NCI-H69 (cell line): Measurements from ENCODE around the gene PRM2.
A peak's percentile ranks its signal among the peaks of the same experiment; 100 is the strongest.
"Not testable (repeated sequence)": the region's sequence is repeated elsewhere in the genome, so short reads cannot be mapped to it uniquely, and the experiment has no call there.

Source experiments
- DNase-seq: peaks from one replicate; lab custom pipeline; 2025; lab: John Stamatoyannopoulos, UW

Gene PRM2

DNA sequence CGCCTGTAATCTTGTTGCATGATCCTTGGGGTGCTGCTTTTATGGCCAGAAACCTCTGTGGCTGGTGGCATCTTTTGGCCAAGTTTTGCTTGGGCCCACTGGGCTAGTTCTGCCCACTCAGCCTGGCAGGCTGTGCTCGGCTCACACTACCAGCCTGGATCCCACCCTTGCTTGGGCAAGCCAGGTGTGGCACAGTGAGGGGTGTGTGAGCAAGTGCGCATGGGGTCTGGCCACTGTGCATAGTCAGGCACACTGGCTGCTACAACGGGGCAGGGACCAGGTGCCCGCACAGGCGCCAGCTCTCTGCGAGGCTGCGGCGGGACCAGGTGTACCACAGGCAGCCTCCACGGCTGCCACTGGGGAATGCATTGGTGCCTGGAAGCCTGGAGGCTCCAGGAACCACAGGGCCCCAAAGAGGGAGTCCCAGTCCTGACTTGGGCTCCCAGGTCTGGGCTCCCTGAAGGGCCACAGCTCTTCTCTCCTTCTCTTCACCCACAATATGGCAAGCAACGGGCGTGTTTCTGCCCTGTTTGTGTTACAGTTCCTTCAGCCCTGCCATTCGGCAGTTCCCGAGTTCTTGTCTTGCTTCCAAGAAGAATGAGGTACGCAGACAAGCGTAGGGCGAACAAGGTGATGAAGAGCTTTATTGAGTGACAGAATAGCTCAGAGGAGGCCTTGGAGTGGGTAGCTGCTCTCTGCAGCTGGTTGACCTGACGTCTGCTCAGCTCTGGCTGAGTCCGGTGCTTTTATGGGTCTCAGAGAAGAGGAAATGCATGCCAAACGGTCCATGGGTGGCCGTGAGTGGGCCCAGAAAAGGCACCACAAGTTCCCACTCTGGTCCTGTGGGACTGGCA is 31.6 kb upstream of the PRM2 start:
- DNase-seq, result no peak

DNA sequence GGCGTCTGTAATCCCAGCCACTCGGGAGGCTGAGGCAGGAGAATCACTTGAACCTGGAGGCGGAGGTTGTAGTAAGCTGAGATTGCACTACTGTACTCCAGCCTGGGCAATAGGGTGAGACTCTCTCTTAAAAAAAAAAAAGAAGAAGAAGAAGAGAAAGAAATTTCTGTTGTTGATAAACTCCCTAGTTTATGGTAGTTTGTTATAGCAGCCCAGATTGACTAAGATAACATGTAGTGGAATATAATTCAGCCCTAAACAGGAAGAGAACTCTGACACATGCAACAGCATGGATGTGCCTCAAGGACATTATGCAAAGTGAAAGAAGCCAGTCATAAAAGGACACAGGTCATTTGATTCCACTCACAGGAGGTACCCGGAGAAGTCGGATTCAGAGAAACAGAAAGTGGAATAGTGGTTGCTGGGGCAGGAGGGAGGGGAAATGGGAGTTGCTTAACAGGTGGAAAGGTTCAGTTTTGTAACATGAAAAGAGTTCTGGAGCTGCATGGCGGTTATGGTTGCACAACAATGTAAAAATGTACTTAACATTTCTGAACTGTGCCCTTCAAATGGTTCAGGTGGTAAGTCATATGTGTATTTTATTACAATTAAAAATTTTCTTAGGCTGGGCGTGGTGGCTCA is 30.8 kb upstream of the PRM2 start:
- DNase-seq, result no peak

DNA sequence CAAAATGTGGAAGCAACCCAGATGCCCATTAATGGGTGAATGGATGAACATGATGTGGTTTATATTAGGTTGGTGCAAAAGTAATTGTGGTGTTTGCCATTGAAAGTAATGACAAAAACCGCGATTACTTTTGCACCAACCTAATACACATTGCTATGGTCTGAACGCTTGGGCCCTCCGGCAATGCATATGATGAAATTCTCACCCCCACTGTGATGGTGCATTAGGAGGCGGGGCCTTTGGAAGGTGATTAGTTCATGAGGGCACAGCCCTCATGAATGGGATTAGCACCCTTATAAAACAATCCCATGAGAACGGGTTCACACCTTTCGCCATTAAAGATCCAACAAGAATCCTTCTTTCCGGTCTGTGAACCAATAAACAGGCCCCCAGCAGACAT is 30.1 kb upstream of the PRM2 start:
- no peak for DNase-seq

DNA sequence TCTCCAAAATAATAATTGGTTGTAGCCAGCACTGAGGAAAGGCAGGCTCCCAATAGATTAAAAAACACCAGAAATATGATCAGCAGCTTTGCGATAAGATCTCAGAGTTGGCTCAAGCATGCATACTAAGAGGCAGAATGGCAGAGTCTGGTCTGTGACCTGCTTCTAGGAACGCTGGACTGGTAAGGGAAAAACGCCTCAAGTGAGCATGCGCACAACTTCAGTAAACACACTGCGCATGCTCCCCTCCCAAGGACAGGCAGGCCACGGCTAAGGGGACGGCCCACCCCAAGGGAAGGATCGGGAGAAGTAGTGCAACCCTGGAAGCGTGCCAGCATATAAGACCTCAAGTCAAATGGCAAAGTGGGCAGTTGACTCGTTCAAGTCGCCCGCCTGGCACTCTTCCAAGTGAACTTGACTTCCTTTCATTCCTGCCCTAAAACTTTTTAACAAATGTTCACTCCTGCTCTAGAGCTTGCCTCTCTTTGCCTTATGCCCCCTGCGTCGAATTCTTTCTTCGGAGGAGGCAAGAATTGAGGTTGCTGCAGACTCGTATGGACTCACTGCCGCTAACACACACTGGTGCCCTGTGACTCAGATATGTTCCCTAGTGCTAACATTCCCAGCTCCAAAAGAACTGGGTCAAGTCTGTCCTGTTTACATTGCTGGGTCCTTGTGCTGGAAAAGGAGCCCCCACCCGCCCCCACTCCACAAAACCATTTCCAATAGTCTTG is 27.3 kb upstream of the PRM2 start:
- peak; percentile 55 for DNase-seq

DNA sequence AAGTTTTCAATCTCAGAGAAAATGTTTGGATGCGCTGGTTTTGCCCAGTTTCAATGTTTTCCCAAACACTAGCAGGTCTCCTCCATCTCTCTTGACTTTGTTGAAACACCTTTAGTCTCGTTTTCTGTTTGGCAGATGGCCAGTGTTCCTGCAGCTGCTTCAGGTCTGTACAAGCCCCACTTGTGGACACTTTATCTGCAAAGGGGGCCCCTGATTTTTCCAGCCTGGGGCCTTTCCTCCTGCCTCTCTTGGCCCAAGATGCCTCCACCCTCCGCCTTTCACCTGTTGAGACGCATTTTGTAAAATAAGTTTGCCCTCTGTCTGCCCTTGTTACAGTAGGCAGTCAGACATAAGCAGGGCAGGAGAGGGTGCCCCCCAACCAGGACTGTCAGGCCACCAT is 26.7 kb upstream of the PRM2 start:
- peak; percentile 83 for DNase-seq

DNA sequence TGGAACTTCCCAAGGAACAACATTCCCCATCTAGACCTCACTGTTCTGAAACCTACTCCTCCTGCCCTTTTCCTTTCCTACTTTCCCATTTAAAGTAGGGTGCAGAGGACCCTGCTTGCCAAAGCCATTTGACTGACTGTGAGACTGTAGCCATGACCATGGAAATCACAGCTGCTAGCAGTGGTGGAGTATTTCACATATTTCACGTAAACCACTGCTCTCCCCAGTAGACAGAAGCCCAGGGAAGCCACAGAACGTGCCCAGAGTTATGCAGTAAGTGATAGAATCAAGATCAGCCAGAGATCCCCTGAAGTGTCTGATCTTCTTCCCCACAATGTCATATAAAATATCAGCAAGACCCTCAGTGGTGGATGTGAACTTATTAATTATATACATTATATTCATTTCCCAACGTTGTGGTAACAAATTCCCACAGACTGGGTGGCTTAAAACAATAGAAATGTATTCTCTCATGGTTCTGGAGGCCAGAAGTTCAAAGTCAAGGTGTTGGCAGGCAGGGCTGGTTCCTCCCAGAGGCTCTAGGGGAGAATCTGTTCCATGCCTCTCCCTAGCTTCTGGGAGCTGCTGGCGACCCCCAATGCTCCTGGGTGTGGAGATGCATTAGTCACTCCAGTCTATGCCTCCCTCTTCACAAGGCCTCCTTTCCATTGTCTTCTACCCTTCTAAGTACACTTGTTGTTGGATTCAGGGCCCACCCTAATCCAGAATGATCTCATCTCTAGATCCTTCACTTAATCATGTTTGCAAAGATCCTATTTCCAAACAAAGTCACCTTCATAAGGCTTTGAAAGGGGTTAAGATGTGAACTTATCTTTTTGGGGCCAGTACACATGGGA is 25.6 kb upstream of the PRM2 start:
- DNase-seq, result no peak

DNA sequence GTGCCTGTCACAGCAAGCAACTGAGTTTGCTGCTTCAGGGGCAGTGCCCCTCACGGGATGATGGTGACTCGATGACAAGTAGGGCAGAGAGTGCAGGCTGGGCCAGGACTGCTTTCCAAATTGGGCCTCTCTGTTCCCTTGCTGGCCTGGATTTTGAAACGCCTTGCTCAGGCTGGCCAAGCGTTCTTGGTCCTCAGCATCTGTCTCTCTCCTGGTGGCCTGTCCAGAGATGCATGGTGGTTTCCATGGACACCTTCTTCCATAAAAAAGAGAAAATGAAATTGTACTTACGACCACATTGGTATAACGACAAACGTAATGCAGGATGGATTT is 24.2 kb upstream of the PRM2 start:
- no peak for DNase-seq

DNA sequence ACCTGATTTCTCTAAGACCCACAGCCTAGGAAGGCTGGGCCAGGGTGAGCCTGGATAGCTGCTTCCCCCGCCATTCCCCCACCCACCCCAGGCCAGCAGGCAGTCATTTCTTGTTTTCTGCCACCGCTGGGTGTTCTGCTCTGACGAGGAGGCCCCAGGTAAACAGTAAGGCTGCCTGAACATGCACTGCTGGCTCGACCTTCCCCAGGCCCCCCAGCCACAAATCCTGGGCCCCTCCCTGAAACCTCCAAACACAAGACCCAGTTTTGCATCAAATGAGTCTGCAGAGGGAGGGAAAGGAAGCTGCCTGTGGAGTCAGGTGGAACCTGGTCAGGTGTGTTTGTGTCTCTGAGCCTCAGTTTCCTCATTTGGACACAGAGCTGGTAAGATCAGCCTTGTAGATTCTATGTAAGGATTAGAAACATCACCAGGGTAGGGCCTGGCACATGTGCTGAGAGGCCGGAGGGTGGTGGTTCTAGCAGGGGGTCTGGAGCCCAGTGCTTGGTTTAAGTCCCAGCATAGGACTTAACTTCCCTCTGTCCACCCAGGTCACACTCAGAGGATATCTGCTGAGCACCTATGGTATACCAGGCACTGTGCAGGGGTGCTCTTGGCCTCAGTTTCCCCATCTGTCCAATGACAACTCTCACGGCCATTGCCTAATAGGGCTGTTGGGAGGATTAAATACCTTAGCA is 23.7 kb upstream of the PRM2 start:
- no peak for DNase-seq

DNA sequence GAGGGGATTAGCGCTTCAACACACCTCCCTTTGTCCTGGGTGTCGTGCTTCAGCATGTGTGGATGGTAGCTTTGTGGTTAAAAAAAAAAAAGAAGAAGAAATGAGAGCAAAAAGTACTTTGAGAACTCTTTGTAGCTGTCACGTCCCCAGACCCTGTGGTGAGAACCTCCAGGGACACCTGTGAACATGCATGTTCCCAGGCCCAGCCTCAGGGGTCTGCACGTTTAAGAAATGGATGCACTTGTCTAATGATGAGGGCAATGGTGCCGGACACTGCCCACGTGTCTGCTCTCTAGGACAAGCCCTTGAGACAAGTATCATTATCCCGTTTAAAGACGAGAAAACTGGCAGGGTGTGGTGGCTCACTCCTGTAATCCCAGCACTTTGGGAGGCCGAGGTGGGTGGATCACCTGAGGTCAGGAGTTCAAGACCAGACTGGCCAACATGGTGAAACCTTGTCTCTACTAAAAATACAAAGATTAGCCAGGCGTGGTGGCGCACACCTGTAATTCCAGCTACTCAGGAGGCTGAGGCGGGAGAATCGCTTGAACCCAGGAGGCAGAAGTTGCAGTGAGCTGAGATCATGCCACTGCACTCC is 22.8 kb upstream of the PRM2 start:
- not testable (repeated sequence) for DNase-seq

DNA sequence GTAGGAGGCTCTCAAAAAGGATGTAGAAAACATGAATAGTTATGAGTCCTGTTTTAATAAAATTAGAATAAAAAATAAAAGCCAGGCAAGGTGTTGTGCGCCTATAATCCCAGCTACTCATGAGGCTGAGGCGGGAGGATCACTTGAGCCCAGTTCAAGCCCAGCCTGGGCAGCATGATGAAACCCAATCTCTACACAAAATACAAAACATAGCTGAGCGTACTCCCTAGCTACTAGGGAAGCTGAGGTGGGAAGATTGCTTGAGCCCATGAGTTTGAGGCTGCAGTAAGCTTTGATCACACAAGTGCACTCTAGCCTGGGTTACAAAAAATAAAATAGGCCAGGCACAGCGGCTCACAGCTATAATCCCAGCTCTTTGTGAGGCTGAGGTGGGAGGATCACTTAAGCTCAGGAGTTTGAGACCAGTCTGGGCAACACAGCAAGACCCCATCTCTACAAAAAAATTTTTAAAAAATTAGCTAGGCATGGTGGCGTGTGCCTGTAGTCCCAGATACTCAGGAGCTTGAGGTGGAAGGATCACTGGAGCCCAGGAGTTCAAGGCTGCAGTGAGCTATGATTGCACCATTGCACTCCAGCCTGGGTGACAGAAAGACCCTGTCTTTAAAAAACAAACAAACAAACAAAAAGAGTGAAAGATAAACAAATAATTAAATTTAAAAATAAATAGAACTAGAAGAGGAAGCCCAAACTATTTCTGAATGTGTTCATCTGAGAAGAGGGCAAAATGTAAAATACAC is 22.0 kb upstream of the PRM2 start:
- no peak for DNase-seq

DNA sequence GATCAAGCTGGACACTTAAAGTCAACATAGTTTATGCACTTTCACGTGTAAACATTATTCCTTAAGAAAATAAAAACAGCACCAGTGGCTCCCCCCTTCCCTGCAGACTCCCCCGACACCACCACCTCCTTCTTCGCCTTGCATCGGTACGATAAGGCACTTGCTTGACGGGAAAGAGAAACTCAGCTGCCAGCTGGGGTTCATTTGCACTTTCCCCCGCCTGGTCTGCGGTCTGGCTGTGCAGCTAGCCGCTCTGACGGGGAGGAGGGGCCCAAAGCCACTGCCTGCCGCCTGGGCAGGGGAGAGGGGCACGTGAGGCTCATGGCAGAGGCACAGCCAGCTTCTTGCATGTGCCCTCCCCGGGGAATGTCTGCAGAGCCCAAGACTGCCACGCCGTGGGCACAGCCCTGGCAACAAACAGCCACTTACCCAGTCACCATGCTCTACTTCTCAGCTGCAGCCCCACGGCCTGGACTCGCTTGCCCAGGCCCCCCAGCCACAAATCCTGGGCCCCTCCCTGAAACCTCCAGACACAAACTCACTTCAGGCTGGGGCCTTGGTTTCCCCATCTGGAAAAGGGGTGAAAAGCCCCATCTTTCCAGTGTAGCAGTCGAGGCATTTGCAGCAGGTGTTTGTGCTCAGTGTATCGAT is 21.3 kb upstream of the PRM2 start:
- DNase-seq, result peak; percentile 95

DNA sequence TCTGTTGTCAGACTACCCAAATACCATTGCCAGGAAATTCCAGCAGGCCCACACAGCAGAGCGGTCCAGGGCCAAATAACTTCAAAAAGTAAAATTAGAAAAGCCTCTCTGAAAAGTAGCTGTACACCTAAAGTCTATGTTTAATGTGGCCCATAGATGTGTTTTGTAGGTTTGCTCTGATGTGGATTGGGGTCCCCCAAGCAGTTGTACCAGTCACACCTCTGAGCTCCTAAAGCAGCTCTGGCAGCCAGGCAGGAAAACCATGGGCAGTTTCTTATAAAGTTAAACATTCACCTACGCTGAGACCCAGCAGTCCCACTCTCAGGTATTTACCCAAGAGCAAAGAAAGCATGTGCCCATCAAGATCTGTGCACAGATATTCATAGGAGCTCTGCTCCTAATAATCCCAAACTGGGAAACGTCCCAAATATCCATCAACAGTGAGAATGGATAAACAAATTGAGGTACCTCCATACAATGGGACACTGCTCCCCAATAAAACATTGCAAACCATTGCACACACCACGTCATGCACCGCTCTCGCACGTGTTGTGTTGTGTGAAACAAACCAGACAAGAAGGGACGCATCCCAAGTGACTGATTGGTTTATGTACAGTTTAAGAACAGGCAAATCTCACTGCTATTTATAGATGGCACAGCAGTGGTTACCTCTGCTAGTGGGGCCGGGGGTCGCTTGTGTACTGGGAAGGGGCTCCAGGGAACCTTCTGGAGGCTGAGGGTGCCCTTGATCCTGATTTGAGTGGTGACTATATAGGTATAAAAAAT is 20.6 kb upstream of the PRM2 start:
- no peak for DNase-seq

DNA sequence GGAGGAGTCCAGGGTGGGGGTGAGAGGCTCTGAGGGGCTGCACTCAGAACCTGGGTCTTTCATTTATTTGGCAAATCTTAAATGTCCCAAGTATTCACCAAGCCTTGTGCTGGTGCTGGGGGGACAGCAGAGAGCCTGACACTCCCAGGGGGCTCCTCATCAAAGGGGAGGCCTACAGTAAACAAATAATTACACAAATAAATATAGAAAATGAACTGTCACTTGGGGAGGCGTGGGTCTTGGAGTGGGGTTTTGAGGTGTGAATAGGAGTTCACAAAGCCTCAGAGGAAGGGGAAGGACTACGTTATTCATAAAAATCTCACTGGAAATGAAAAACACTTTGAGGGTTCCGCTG is 20.0 kb upstream of the PRM2 start:
- DNase-seq, result no peak

DNA sequence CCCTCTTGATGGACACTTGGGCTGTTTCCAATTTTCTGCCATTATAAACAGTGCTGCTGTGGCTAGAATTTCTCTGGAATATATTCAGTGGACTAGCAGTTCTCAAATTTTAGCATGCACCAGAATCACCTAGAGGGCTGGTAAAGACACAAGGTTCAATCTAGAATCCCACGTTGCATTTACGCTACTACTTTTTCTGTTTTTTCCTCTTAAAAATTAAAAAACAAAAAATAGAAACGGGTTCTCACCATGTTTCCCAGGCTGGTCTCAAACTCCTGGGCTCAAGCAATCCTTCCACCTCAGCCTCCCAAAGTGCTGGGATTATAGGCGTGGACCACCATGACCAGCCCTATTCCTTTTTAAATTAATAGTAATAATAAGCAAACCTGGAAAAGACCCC is 19.4 kb upstream of the PRM2 start:
- peak; percentile 15 for DNase-seq

DNA sequence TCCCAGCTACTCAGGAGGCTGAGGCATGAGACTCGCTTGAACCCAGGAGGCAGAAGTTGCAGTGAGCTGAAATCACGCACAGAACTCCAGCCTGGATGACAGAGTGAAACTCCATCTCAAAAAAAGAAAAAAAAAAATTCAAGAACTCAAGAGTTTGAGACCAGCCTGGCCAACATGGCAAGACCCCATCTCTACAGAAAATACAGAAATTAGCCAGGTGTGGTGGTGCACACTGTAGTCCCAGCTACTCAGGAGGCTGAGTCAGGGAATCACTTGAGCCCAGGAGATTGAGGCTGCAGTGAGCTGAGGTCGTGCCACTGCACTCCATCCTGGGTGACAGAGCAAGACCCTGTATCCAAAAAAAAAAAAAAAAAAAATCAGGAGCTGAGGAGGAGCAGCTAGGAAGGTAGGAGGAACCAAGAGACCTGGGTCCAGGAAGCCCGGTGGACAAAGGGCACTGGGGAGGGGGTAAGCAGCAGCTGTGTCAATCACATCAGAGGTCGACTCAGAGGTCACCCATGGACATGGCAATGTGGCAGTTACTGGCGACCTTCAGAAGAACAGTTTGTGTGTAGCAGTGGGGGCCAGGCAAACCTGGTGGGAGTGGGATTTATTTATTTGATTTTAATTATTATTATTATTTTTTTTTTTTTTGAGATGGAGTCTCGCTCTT is 15.9 kb upstream of the PRM2 start:
- no peak for DNase-seq

DNA sequence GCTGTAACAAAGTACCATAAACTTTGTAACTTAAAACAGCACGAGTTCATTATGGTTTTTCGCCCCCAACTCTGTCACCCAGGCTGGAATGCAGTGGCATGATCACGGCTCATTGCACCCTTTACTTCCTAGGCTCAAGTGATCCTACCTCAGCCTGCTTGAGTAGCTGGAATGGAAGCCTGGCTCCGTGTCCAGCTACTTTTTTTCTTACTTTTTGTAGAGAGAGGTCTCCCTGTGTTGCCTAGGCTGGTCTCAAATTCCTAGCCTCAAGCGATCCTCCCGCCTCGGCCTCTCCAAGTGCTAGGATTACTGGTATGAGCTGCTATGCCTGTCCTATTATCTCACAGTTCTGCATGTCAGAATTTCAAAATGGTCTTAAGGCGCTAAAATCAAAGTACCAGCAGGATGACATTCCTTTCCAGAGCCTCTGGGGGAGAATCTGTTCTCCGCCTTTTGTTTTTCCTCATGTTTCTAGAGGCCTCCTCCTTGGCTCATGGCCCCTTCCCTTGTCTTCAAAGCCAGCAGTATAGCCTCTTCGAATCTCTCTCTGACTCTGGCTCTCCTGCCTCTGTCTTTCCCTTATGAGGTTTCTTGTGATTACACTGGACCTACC is 14.9 kb upstream of the PRM2 start:
- no peak for DNase-seq

DNA sequence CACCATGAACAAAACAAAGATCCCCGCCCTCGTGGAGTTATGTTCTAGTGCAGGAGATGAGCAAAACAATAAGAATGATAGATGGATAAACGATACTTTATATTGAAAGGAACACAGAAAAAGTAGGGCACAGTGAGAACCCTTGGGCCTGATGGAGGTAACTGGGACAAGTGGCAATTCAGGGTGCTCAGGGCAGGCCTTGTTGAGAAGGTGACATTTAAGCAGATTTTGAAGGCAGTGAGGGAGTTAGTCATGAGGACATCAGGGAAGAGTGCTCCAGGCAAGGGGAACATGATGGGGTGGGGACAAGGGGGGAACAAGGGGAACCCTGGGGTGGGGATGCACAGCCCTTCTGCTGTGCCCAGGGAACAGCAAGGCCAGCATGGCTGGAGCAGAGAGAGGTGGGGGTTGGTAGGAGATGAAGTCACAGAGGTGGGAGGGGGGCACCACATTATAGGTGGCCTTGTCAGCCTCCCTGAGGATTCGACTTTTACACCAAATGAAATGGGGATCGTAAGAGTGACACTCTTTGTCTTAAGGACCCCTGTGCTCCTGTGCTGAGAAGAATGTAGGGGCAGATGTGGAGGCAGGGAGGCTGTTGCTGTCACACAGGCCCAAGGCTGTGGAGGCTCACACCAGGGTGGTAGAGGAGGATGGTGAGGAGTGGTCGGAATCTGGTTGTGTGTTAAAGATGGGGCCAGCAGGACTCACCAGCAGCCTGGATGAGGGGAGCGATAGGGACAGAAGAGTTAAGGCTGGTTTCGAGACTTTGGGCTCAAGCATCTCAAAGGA is 14.0 kb upstream of the PRM2 start:
- no peak for DNase-seq
